T follicular helper cell (primary cell): ENCODE results near the gene CERS1.

ENCODE experiments used
- DNase-seq: peaks from one replicate; pipeline ENCODE4 v3.0.0-alpha.2; 2020; ENCODE audit warnings: low read depth

The CERS1 gene

DNA sequence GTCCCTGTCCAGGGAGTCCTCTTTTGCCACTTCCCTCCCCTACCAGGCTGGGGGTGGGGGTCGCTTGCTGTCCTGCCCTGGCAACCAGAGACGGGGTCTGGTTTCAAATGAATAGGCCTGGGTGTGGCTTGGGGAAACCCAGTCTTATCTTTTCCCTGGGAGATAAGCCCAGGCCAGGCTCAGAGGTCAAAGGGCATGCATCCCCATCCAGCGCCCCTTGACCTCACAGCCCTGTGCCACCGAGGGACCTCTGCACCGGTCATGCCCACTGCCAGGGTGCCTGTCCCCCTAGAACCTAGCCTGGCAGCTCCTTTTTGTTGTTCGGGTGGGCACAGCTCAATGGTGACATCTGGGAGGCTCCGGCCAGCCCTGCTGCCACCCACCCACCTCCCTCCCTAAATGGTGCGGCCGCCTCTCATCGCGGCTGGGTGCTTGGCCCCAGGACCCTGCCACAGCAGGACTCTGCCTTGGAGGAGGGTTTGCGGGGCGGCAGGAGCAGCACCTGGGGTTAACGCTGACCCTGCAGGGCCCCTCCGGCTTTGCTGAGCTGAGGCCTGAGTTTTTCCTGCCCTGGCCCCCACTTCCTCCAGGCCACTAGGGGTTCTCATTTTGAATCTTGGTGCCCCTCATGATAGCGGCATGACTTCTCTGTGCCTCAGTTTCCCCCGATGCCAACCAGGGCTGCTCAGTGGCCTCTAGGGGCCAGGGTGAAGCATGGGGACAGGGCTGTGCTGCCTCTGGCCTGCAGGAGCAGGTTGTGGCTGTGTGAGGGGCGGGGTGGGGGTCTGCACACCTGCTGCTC, 2.9 kb upstream of the CERS1 start:
- DNase-seq, result no peak

DNA sequence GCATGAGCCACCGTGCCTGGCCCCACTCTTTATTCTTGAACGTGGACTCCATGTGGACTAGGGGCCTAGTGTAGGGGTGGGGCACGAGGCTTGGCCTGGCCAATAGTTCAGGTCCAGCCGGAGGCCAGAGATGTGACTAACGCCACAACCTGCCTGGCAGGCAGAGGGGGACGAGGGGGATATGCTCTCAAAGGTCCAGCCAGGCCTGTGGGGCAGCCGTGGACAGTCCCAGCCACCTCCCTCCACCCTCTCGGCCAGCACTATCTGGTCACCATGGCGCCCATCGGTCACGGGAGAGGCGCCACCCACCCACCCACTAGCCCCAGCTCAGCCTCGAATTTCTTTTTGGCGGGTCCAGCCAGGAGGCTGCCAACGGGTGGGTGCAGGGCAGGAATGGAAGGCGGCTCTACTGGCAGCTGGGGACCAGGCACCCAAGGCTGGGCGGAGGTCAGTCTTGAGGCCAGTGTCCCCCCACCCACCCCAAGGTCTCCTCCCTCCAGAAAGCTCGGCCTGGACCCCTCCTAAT, 2.2 kb upstream of the CERS1 start:
- no peak for DNase-seq

GRCh38 chr19:18897094-18898029, 1.4 kb upstream of the CERS1 start:
- DNase-seq, result no peak

DNA sequence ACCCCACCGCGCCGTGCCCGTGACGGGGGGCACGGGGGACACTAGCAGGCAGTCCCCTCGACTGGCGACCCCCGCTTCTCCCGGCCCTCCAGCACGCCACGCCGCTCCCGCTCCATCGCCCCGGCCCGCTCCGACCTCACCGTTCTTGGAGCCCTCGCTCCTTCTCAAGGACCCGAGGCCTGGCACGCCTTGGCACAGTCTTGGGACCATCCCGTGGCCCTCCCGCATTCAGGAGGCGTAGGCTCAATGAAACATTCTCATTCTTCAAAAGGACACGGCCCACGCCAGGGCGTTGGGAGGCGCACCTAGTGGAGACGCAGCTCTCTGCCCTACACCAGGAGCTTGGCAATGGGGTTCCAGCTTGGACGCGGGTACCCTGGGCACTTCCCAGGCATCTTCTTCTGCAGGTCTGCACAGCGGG, 473 bp upstream of the CERS1 start:
- DNase-seq, result no peak

- DNase-seq, result no peak
These were observed 727 bp downstream of the CERS1 start for GRCh38 chr19:18895038-18895823.

- no peak for DNase-seq
These were observed 1.5 kb downstream of the CERS1 start for GRCh38 chr19:18894254-18895037.

DNA sequence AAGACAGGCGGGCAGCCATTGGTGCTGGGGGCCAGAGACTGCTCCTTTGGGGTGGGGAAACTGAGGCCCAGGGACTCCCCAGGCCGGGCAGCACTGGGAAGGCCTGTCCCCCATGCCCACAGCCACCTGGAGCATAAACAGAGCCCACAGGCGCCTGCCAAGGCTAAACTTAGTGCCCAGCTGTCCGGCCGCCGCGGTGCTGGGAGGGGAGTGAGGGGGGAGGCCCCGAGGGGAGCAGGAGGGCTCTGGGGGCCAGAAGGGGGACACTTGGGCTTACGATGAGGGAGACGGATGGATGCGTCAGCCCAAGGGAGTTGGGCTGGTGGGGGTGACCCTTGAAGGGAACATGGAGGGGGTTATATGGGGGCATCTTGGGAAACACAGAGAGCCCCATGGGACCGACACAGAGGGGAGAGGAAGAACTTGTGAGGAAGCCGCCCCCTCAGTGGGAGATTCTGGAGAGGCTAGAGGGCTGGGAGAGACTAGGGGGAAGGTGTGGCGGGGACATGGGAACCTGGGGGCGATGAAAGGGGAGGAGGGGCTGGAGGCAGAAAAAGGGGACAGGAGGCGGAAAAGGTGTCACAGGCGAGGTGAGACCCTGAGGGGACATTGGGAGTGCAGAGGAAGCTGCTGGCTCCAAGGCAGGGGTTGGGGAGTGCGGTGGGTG, 2.2 kb downstream of the CERS1 start:
- no peak for DNase-seq

DNA sequence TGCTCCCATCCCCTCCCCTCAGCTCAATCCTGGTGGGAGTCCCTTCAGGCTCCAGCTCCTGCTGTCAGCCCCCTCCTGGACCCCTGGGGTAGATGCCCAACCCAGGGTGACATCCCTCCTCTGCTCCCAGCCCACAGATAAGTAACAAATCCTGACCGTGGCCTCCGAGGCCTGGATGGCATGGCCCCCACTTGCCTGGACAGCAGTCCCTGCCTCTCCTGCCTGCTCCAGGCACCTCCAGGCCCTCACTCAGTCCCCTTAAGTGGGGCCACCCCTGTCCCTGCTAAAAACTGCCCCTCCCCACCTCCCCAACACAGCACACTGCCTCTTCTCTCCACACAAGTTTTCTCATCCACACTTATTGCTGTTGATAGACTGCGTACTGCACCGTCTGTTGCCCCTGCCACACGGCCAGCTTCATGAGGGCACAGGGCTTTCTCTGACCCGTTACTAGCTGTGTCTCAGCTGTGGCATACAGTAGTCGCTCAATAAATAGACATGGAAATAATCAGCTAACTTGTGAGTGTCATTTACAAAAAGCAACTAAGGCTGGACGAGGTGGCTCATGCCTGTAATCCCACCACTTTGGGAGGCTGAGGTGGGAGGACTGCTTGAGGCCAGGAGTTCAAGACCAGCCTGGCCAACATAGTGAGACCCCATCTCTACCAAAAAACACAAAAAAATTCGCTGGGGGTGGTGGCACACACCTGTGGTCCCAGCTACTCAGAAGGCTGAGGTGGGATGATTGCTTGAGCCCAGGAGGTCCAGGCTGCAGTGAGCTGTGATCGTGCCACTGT, 5.8 kb downstream of the CERS1 start:
- DNase-seq, result no peak

DNA sequence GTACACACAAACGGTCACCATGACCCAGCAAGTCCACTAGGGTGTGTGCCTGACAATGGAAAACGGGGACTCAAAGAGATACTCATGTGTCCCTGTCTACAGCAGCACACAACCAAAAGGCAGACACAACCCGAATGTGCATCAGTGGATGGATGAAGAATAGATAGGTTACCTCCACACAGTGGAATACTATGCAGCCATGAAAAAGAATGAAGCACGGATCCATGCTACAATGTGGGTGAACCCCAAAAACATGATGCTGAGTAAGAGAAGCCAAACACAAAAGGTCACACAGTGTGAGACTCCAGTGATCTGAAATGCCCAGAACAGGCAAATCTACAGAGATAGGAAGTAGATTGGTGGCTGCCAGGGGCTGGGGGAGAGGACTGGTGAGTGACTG, 9.0 kb downstream of the CERS1 start:
- DNase-seq, result no peak

GRCh38 chr19:18883526-18884304, 12.2 kb downstream of the CERS1 start:
- no peak for DNase-seq

DNA sequence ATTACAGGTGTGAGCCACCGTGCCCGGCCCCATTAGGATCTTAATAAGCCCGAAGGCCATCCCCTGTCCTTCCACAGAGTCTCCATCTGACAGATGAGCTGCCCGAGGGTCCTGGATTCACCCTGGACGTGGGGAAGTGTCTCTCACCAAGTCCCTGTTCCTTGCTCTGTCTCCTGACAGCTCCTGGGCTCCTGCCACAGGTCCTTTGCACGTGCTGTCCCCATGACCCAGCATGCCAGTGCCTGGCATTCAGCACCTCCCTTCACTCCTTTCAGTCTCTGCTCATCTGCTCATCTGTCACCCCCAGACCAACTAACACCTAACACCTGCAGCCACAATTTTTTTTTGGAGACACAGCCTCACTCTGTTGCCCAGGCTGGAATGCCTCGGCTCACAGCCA, 14.5 kb downstream of the CERS1 start:
- DNase-seq, result no peak

DNA sequence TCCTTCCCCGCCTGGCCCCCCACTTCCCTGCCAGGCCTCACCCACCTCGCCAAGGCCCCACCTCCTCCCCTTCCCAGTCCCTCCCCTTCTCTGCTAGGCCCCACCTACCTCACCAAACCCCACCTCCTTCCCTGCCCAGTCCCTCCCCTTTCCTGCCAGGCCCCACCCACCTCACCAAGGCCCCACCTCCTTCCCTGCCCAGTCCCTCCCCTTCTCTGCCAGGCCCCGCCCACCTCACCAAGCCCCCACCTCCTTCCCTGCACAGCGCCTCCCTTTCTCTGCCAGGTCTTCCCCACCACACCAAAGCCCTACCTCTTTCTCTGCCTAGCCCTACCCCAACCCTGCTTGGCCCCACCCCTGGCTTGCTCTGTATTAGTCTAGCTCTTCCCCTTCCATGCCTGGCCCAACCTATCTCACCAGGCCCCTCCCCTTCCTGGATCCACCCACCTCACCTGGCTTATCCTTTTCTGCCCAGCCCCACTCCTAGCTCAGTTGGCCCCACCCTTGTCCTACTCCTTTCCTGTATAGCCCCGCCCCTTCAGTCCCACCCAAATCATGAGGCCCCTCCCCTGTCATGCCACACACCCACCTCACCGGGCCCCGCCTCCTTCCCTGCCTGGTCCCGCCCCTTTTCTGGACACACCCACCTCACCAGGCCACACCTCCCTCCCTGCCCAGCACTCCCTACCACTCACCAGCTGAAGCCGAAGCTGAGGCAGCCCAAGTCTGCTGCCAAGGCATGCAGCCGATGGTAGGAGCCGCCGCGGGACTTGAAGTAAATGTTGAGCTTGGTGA, 16.2 kb downstream of the CERS1 start:
- DNase-seq, result no peak

DNA sequence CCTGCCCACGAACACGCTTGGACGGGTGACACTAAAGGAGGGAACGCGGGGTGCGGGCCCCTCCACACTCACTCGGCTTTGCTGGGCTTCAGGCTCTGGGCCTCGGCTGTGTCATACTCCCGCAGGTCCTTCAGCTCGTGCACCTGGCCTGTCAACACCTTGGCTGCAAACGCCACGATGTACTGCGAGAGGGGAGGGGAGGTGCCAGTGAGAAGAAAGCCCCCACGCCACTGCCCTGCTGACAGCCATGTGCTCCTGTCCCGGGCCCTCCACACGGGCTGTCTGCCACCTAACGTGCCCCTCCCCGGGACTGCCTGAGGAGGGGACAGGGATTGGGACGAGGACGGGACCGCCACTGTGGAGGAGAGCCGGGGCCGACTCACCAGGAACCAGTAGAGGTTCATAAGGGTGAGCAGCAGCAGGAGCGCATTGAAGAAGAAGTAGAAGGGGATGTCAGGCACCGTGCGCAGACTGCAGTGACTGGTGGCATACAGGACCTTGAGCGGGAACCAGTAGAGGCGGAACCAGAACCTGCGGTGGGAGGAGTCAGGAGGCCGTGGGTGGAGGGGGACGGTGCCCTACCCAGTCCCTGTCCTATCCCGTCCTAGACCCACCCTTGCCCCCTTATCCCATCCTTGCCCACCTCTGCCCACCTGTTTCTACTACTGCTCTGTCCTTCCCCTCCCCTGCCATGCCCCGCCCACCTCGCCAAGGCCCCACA, 16.9 kb downstream of the CERS1 start:
- DNase-seq, result no peak

DNA sequence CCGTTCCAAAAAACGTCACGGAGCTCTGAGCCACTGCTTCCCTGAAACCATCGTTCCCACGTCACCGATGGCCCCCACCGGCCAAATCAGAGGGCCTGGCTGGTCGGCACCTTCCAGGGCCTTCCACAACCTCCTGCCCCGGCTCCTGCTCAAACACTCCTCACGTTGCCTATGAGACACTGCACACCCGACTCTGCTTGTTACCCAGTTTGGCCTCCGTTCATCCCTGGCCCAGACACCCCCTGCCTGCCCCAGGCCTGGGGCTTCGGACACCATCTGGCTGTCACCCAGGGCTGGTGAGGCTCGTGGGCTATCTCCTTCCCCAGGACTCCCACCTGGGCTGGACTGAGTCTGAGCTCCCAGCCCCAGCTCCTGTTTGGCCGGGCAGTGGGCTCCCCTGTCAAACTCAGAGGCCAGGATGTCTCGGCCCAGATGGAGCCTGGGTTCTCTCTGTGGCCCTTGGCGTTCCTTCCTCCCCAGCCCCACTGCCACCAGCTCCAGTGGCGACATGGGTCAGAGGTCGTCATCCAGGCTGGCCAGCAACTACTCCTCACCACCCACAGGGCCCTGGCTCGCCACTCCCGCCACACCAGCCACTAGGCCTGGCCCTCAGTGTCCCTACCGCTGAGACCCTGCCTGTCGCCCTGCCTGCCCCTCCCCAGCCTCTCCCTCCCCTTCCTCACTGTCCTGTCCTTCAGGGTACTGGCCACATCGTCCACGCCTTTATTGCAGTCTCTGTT, 17.7 kb downstream of the CERS1 start:
- no peak for DNase-seq

DNA sequence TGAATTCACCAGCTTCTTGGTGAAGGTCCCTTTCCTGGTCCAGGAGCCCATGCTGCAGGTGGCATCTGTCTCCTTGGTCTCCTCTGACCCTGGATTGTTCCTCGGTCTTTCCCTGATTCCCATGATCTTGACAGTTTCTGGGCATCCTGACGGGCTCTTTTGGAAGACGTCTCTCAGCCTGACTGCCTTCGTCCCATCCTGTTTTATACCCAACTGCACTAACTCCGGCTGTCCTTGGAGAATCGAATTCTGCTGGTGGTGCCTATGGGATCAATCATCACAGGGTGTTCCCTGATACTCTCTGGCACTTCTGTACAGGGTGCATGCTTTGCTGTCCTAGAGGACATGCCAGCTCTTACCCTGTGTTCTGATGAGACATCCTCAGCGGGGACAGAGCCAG, 19.1 kb downstream of the CERS1 start:
- no peak for DNase-seq

DNA sequence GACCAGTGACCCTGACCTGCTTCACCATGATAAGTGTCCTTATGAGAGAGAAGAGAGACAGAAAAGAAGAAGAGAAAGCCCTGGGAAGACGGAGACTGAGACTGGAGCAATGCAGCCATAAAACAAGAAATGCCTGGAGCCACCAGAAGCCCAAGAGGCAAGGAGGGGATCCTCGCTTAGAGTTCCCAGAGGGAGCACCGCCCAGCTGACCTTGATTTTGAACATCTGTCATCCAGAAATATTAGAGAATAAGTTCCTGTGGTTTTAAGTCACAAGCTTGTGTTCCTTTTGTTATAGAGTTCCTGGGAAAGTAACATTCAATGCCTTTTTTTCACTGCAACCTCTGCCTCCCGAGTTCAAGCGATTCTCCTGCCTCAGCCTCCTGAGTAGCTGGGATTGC, 20.2 kb downstream of the CERS1 start:
- DNase-seq, result no peak

GRCh38 chr19:18871543-18871942, 24.4 kb downstream of the CERS1 start:
- DNase-seq, result no peak
